Adrenal gland (tissue), 12 donors: ENCODE results near the gene HLF. TPM values are rescaled to one million over a fixed set of nuclear protein-coding genes. Genes with fewer than 3 reads are reported as not detected.

Source experiments
- DNase-seq, 7 donors: peaks; one replicate each; pipeline ENCODE4 v3.0.0-alpha.2; 2019 to 2020
- H3K27ac ChIP-seq, 5 donors: fragments of 200-600 bp; sonication (generic) in 4 of 5; 1 replicate in 3 of 5; 2 replicates in 2 of 5; pipeline versions ENCODE4 v1.5.1 to v1.8.0; 2016 to 2020; ENCODE audit warnings: mild to moderate bottlenecking in 1 of 5
- H3K27me3 ChIP-seq: fragments of 200-600 bp; 2 replicates; pipeline ENCODE4 v1.8.0; 2021
- H3K36me3 ChIP-seq, 2 donors: fragments of 200-600 bp; replicated peaks in 1 of 2; 1 replicate in 1 of 2; 2 replicates in 1 of 2; pipeline versions ENCODE4 v1.5.1 to v1.8.0; 2018 to 2022
- H3K4me1 ChIP-seq, 2 donors: fragments of 200-600 bp; replicated peaks in 1 of 2; 1 replicate in 1 of 2; 2 replicates in 1 of 2; pipeline versions ENCODE4 v1.5.1 to v1.8.0; 2018 to 2021
- H3K4me3 ChIP-seq, 4 donors: fragments of 200-600 bp; sonication (generic) in 3 of 4; one replicate each; pipeline ENCODE4 v1.5.1; 2016 to 2018
- H3K9me3 ChIP-seq, 3 donors: fragments of 200-600 bp; sonication (generic) in 1 of 3; replicated peaks in 1 of 3; 1 replicate in 2 of 3; 2 replicates in 1 of 3; pipeline versions ENCODE4 v1.5.1 to v1.8.0; 2016 to 2021
- POLR2A ChIP-seq, 2 donors: fragments of 450-650 bp; IDR thresholded peaks; one replicate each; pipeline ENCODE4 v1.6.1; 2017; ENCODE audit warnings: antibody characterized with exemption in 2 of 2, mild to moderate bottlenecking in 2 of 2, moderate library complexity in 1 of 2
- WGBS, 4 donors: extraction: QIAGEN DNeasy Blood & Tissue Kit in 2 of 4; methylation state at CpG; one replicate each; pipeline versions ENCODE4 v1.1.5 to v1.1.7; 2013 to 2017; 5-methylcytosine and 5-hydroxymethylcytosine counted together
- intact Hi-C, 2 donors: fragments of 100-400 bp; cut with DNase I; formaldehyde crosslinking; loops; one replicate each; pipeline versions ENCODE4 v1.14.1 to v1.15.0; 2022 to 2023
- polyA plus RNA-seq, 3 donors: library from polyadenylated mRNA; stranded (reverse); fragments of 200-250 nt in 2 of 3; fragments of 350-450 nt in 1 of 3; fragmentation: Illumina TruSeq in 1 of 3; extraction: RNeasy Lipid Tissue Mini Kit (QIAGEN cat#74804) in 1 of 3; gene quantifications; one replicate each; pipeline ENCODE4 v1.2.3, GENCODE V29; 2013 to 2014
- total RNA-seq, 9 donors: library from RNA; depleted of rRNA in 4 of 9; stranded (reverse); fragments of >200 nt in 4 of 9; fragments of 120-200 nt in 1 of 9; fragmentation: NEBNext Ultra II Directional in 1 of 9; extraction: Animal tissue kit (Norgen Biotek cat#: 25700) in 1 of 9; gene quantifications; one replicate each; pipeline versions ENCODE4 v1.1.0 to v1.2.4, GENCODE V29; 2013 to 2023
- TF ChIP-seq, protein P1 (sequence below), 6 experiments: fragments of 450-650 bp in 4 of 6; fragments of 200-600 bp in 2 of 6; sonication (generic) in 1 of 6; IDR thresholded peaks; 1 replicate in 5 of 6; 2 replicates in 1 of 6; pipeline versions ENCODE4 v1.5.1 to v1.8.0; 2016 to 2021; ENCODE audit warnings: antibody characterized with exemption in 6 of 6, mild to moderate bottlenecking in 2 of 6, moderate library complexity in 1 of 6
- donor health status: healthy with polysubstance abuse.
- donor health status: Bipolar disorder and iron deficiency.
- donor health status: DM: yes; HTN: yes; CAD: no.
- donor health status: DM: no; HTN: no; CAD: no.
- donor health status: DM: no; HTN: no; CAD: no.
- donor health status: DM: yes; HTN: yes; CAD: no.

HLF gene
- total and polyA plus RNA-seq, 12 donors, result 1.3 to 74.3 (median 27.0) TPM

DNA sequence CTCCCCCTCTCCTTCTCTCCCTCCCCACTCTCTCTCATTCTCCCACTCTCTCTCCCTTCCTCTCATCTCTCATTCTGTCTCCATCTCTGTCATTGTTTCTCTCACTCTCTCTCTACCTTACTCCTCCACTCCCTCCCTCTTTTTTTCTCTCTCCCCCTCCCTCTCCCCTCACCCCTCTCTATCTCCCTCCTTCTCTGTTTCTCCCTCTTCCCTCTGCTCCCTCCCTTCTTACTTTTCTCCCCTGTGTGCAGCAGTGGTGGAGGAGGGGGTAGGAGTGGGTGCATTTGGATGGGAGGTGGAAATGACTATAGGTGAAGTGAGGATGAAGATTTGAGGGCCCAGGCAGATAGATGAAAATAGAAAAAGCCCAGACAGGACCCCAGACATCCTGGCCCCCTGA is 70.9 kb downstream of the HLF start:
- no peaks in the 10 kb centered on the region for H3K27me3 ChIP-seq
- DNase-seq, result no peak
- intact Hi-C loops, result no loop called here
- H3K36me3 ChIP-seq, result no peaks in the 10 kb centered on the region
- H3K4me1 ChIP-seq, result no peaks in the 10 kb centered on the region
- no peak overlapping the region for H3K27ac ChIP-seq
- H3K4me3 ChIP-seq, result no peak overlapping the region
- no peak for TF ChIP-seq POLR2A (IDR thresholded peaks at IDR 0.05)
- TF ChIP-seq, protein P1, sequence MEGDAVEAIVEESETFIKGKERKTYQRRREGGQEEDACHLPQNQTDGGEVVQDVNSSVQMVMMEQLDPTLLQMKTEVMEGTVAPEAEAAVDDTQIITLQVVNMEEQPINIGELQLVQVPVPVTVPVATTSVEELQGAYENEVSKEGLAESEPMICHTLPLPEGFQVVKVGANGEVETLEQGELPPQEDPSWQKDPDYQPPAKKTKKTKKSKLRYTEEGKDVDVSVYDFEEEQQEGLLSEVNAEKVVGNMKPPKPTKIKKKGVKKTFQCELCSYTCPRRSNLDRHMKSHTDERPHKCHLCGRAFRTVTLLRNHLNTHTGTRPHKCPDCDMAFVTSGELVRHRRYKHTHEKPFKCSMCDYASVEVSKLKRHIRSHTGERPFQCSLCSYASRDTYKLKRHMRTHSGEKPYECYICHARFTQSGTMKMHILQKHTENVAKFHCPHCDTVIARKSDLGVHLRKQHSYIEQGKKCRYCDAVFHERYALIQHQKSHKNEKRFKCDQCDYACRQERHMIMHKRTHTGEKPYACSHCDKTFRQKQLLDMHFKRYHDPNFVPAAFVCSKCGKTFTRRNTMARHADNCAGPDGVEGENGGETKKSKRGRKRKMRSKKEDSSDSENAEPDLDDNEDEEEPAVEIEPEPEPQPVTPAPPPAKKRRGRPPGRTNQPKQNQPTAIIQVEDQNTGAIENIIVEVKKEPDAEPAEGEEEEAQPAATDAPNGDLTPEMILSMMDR (IDR thresholded peaks at IDR 0.05), result no peak
- no peaks in the 10 kb centered on the region for H3K9me3 ChIP-seq

DNA sequence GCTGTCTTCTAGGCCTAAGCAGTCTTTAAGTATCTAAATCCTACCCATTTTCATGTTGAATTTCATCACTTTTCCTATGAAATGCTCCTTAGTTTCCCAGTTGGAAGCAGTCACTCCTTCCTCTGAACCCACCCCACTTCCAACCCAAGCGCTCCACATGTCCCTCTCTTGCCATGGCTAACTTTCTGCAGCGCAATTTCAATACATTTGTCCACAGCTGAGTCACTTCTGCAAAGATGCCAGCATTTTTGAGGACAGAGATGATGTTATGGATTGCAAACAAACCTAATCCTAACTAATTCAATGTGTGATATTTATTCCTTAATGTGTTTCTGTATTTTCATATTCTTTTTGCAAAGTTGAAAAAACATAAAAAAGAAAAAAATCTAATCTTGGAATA is 71.7 kb downstream of the HLF start:
- no peak for TF ChIP-seq POLR2A (IDR thresholded peaks at IDR 0.05)
- TF ChIP-seq, protein P1 (IDR thresholded peaks at IDR 0.05), result no peak
- Histone ChIP-seq H3K36me3 (no peaks in the 10 kb centered on the region), H3K4me1 (no peaks in the 10 kb centered on the region), H3K27me3 (no peaks in the 10 kb centered on the region), H3K27ac (no peak overlapping the region), H3K4me3 (no peak overlapping the region), H3K9me3 (no peaks in the 10 kb centered on the region)
- DNase-seq, result no peak
- WGBS, 4 donors, result 97 to 99% (median 98%) methylated on average over 2 of the region's 2 CpGs
- intact Hi-C loops, result no loop called here

DNA sequence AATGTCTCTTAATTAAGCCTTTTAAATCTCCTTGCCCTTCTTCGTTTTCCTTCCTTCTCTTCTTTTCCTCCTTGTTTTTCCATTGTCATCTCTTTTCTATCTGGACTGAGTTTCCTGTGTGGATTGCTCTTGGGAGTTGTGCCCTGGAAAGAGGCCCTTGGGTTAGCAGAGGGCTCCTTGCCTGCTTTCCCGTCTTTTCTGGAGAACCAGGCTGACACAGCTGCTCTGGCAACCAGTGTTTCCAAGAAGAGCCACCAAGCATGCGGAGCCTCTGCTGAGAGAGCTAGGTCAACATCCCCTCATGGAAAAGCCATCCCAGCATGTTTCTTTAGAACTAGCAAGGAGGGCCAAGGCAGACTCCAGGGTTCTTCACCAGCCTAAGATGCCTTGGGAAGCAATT is 75.4 kb downstream of the HLF start:
- Histone ChIP-seq H3K36me3 (no peaks in the 10 kb centered on the region), H3K9me3 (no peaks in the 10 kb centered on the region), H3K27ac (no peak overlapping the region), H3K27me3 (no peaks in the 10 kb centered on the region), H3K4me1 (peaks cover 0 to 2% of the 10 kb centered on the region in 2 donors), H3K4me3 (no peak overlapping the region)
- intact Hi-C loops, result loop anchor here (10.0 kb wide), 3 partner anchors 175 to 345 kb away; partner anchors contain the start of gene SMIM36 (in 1 of the 2)
- 72 to 75% (median 74%) methylated on average over 3 of the region's 3 CpGs for WGBS, 4 donors
- no peak for DNase-seq
- TF ChIP-seq POLR2A (IDR thresholded peaks at IDR 0.05), result no peak
- TF ChIP-seq, protein P1 (IDR thresholded peaks at IDR 0.05), result no peak

DNA sequence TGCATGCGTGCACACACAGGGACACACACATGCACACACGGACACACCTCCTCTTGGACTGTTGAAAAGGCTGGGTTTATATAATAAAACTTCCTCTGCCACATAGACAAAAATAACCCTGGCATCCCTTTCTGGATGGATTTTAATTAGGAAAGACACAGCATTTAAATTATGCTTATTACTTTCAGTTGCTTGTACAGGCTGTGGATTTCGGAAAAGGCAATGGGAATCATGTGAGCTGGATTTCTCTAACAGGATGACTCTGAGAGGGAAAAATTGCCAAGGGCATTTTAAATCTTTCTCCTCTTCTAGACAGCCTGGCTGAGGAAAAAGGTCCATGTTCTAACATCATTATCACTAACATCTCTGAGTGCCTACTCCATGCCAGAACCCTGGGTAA is 75.9 kb downstream of the HLF start:
- TF ChIP-seq, protein P1 (IDR thresholded peaks at IDR 0.05), result no peak
- no peak for TF ChIP-seq POLR2A (IDR thresholded peaks at IDR 0.05)
- Histone ChIP-seq H3K4me1 (peaks cover 0 to 2% of the 10 kb centered on the region in 2 donors), H3K9me3 (no peaks in the 10 kb centered on the region), H3K27me3 (no peaks in the 10 kb centered on the region), H3K36me3 (no peaks in the 10 kb centered on the region), H3K27ac (no peak overlapping the region), H3K4me3 (no peak overlapping the region)
- intact Hi-C loops, result loop anchor here (10.0 kb wide), 3 partner anchors 174 to 346 kb away; partner anchors contain the start of gene SMIM36 (in 1 of the 2)
- 75 to 92% (median 80%) methylated on average over 3 of the region's 3 CpGs for WGBS, 4 donors
- DNase-seq, result no peak
